Left renal pelvis (tissue), 4 donors: Measurements from ENCODE around the gene ZNF664. TPM values are rescaled to one million over a fixed set of nuclear protein-coding genes. Genes with fewer than 3 reads are reported as not detected.

Experiments used
- DNase-seq, 4 donors: peaks; one replicate each; pipeline ENCODE4 v3.0.0-alpha.2; 2013; ENCODE audit warnings: low read depth in 4 of 4, low spot score in 3 of 4
- polyA plus RNA-seq, 4 donors: library from polyadenylated mRNA; unstranded; fragments of 120-200 nt; gene quantifications; one replicate each; pipeline ENCODE4 v1.2.1, GENCODE V29; 2013; ENCODE audit not compliant: insufficient read length in 4 of 4

Gene ZNF664
- polyA plus RNA-seq, 4 donors, result 100 to 194 (median 176) TPM

DNA sequence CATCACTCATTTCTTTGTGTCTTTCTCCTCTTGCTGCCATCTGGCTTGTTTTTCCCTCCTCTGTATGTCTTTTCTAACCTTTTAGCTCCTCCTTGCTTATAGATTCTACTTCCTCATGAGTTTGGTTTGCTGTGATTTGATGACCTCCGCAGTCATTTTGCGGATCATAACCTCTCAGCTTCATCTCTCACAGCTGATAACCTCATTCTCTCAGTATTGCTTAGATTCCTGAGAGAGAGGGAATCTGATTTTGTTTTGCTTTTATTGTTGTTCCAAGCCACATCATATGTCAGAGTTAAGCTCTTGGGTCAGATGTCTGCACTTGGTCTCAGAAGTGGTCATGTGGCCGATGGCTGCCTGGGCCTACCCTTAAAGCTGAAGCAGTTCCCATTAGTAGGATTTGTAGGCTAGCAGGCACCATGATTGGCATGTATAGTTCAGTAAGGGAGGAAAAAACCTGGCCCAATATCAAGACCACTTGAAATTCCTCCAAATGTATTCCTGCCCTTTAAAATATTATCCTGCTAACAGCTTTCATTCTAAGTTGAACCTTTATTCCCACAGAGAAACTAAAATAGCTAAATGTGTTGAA is 13.5 kb downstream of the ZNF664 start:
- no peak for DNase-seq

DNA sequence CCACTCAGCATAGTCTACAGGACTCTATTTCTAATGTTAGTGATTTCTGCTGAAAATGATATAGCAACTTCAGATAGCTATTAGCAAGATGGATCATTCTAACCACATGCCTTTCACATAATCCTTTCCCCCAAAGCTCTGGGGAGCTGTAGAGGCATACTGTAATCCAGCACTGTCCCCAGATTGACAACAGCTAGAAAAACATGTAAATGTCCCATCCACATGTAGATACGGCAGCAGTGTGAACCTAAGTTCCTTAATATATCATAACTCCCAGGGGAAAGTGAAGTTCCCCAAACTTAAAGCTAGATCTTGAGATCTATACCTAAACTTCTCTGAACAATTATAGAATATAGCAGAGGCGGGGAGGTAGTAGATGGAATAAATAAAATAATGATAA is 14.0 kb downstream of the ZNF664 start:
- no peak for DNase-seq

DNA sequence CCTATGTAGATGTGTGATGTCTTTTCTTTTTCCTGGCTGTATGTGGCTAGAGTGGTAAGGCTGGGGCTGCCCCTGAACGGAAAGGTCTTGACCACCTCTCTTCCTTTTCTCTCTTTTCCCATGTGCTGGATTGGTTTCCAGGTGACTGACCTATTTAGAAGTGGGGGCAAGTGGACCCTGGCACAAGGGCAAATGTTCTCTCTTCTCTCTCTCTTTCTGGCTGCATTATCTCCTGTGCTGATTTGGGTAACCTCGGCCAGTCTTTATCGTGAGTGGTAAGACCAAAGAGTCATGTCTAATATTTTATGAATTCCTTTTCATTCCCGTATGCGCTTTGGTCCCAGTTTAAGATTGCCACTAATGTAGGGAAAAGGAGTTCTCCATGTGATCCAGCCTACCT is 16.2 kb downstream of the ZNF664 start:
- DNase-seq, result no peak

DNA sequence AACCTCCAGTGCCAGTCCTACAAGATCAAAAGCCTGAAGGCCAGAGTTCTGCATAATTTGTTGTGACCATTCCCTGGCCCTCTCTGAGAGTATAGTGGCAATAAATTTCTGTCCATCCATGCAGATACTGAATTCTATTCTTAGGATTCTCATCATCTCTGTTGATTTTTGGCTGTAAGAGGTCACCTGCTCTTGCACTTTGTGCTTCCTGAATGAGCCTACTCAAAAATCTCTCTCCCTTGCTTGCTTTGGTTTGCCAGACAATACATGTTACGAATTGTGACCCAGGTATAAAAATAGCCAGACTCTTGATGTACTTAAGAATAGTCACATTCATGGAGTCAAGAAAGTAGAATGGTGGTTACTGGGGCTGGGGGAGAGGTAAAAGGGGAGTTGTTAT is 16.7 kb downstream of the ZNF664 start:
- no peak for DNase-seq

DNA sequence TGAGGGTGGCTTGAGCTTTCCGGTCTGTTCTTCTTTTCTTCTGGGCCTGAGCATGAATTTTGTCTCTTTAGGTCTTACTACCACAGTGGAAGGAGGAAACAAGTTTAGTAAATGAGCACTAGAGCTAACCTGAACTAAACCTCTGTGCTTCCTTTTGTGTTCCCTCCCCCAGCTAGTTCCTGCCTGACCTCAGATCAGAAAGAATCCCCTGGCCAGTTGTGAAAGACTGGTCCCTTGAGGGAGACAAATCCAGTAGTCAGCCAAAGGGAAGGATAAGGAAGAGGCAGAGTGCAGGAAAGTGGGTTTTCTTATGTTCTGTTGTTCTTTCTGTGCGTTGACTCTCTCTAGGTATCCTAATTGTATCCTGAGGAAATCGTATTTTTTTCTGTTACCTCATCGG is 17.5 kb downstream of the ZNF664 start:
- DNase-seq, result no peak

DNA sequence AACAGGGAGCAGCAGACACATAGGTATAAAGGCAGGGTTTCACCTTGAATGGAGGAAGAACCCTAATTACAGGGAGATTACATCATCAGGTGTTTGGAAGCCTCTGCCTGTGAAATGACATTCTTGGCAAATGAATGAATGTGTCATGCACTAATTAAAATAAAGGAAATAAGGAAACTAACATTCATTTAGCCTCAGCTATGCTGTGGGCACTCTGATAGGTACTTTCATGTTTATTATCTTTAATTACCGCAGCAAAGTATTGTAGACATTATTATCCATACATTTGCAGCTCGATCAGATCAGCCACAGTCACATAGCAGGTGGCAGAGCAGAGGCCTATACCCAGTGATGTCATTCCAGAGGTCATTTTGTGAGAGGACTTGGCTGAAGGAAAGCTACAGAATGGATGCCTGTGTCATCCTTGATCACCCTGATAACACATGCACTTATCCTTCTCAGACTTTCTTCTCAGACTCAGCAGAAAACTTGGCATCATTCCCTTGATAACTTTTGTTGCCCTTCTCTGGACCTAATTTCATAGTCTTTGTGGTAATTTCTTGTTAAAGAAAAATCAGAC is 18.4 kb downstream of the ZNF664 start:
- no peak for DNase-seq

DNA sequence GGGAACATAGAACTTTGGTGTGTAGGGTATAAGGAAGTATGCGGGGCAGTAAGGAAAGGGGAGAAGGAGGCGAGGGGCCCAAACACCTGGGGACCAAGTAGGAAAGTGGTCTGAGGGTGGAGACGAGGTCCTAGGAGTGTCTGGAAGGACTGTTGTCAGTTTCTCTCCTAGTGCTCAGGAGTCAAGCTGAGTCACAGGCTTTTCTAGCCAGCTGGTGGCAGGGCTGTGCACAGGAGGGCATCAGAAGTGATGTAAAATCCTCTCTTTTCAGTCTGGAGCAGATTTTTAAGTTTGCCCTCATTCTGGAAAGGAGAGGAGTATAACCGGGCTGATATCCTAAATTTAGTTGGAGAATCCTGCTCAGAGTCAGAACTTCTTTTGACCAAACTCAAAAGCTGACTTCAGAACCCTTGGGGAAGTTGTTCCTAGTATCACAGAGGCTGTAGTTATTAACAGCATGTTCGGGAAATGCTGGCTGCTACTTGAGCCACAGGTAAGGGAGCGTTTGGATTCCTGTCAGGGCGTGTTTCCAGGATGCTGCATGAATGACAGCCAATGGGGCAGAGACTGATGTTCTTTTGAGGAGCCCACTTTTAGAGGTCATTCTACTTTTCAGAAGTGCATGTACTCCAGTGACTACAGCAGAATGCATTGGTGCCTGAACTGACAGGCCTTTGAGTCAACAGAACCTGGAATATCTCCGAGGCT is 19.3 kb downstream of the ZNF664 start:
- DNase-seq, result no peak

DNA sequence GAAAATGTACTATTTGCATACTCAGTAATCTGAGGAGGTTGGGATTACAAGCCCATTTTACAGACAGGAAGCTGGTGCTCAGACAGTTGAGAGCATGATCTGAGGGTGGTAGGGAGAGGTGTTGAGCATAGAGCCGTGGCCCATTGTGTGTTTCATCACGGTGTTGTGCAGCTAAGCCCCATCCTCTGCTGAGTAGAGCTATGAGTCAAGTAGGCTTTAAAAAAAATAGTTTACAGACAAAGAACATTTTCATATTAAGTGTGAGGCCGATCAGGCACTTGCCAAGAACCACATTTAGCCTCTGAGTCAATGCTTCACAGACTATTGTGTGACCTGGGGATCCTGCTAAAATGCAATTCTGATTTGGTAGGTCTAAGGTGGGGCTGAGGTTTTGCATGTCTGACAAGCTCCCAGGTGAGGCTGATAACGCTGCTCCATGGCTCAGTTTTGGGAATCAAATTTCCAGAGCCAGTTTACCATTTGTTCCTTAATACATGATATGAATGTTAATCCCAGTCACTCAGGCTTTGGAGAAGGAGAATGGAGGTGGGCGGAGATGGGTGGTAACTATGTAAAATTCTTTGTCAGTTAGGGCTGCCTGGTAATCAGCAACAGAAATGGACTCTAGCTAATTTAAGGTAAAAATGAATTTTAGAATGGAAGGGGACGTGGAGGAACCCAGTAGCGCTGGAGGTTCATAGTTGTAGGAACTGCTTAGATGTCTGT is 22.2 kb downstream of the ZNF664 start:
- DNase-seq, result no peak

DNA sequence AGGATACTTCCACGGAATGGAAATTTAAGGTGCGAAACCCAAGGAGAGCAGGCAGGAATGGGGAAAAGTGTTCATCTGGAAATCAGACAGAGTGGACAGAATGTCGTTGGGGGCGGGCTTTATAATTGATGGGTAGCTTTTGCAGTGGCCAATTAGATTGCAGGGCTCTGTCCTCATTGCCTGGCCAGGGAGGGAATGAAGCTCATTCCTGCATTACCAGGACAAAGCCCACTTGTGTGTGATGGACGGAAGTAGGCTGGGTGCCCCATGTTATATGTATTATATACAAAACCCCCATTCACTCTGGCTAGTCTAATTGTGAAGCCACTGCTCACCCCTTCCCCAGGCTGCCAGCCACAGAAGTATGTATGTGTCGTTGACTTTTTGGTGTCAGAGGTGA is 23.6 kb downstream of the ZNF664 start:
- no peak for DNase-seq

DNA sequence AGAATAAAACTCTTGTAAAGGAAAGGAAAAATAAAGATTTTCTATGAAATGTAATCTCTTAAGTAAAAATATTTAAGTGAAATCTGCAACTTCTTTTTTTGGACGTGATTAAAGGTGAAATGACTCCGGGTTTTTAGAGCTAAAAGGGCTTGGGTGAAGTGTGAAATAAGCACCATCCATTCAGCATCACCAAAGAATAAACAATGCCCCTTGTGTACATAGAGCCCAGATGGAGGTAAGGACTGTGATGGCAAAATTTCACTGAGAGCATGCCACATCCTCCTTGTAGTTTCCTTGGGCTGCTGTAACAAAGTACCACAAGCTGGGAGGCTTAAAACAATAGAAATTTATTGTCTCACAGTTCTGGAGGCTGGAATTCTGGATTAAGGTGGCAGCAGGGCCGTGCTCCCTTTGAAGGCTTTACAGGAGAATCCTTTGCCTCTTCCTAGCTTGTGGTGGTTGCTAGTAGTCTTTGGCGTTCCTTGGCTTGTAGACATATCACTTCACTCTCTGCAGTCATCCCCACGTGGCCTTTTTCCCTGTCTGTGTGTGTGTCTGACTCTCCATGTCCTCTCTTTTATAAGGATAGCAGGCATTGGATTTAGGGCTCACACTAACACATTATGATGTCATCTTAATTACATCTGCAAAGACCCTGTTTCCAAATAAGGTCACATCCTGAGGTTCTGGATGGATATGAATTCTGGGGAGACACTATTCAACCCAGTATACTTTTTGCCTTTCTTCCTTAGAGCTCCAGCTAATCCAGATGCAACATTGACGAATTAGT is 24.2 kb downstream of the ZNF664 start:
- DNase-seq, result no peak

DNA sequence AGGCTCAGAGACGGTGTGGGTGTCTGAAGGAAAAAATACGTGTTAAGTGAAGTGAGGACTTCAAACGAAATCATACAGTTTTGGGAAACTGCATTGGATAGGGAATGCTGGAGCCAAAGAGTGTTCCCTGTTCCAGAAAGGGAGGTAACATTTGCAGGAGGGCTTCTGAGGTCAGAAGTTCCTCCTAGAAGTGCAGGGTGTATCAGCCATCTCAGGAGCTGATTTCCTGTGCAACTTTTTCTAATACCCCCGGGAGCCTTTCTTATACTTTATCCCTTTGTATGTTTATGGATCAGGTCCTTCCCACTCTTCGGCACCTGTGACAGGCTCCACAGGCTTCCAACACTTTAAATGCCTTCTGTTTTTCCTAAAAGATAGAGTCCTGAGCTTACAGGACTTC is 24.9 kb downstream of the ZNF664 start:
- no peak for DNase-seq

DNA sequence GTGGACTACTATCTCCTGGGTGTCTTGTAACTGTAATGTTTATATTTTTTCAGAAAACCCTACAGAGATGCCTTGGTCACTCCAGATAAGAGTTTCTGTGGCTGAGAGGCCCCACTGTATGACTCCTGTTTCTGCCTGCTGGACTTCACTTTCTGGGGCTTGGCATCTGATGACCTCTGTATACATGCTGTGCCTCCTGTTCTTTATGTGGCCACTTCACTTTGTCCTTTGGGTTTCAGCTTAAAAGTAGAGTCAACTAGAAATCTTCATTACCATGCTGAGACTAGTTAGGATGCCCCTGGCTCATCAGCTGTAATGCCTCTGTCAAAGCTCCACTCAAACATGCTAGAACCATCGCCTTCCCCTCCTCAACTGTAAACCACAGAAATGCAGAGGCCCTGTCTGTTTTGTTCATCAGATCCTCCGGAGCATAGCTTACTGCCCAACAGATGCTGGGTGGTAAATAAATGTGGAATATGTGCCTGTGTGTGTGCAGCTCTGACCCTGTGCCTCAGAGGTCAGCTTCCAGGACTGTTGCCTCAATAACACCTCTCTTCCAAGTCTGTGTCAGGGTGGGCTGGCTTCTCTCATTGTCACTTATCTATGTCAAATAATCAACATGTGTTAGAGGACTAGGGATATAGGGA is 25.5 kb downstream of the ZNF664 start:
- DNase-seq, result no peak

DNA sequence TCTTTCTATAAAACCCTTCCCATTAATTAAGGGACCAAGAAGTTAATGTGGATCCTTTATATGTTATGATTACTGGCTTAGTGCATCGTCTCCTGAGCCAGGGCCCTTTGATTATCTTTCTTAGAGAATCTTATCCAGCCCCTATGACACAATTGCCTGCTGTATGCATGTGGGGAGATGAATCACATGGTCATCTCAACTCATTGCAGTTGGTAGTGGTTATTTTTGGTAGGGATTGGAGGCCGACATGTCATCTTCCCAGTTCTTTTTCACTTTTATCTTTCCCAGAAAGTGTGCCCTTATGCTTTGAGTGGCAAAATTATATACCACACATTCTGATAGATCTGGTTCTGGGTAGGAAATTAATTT is 26.0 kb downstream of the ZNF664 start:
- no peak for DNase-seq

DNA sequence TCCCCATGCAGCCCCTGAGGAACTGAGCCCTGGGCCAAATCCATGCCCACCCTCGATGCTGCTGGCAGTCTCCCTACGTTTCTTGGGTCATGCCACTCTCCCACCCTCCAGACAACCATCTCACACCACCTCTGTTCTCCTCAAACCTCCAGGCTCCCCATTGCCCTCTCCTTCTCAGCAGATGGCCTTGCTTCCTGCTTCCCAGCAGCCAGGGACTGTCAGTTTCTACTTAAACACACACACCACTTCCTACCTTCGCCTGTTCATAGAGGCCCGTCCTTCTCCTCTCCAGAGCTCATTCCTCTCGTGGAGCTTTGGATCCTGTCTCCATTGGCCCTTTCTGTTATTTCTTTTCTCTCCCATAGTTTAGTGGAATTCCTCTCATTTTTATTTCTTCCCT is 27.1 kb downstream of the ZNF664 start:
- no peak for DNase-seq

DNA sequence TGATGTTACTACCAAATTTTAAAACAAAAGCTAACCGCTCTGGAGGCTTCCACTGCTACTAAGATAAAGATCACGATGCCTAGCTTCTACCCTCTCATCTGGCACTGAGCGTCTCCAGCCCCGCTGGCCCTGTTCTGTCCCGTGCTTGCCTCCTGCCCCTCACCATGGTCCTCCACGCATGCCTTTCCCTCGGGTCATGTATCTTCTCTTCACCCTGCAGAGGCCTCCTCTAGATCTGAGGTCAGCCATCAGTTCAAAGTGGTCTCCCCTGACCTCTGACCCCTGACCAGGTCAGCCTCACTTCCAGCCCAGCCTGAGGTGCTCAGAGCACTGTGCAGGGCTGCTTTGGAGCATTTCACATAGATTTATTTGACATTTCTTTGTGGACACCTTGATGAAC is 28.3 kb downstream of the ZNF664 start:
- DNase-seq, result no peak

DNA sequence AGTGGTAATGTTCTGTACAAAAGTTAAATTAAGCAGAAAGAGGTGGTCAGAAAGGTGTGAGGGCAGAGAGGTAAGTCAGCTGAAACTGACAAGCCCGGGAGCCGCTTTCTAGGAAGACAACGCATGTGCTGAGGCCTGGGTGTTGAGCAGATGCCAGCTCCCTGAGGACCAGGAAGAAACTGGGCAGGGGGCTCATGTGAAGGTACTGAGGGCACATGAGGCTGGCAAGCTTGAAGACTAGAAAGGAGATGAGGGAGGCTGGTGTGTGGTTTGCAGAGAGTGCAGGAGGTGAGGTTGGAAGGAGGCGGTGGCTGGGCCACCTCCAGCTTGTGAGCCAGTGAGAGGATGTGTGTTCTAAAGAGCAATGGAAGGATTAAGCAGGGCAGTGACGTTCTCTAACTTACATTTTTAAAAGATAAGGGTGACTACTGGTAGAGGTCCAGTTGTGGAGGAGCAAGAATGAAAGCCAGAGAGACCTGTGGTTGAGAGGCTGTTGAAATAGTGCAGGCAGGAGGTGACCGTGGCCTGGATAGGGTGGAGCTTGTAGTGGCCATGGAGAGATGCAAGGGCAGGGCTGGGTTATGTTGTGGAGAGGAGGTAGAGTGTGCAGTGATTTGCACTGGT is 29.1 kb downstream of the ZNF664 start:
- DNase-seq, result no peak

DNA sequence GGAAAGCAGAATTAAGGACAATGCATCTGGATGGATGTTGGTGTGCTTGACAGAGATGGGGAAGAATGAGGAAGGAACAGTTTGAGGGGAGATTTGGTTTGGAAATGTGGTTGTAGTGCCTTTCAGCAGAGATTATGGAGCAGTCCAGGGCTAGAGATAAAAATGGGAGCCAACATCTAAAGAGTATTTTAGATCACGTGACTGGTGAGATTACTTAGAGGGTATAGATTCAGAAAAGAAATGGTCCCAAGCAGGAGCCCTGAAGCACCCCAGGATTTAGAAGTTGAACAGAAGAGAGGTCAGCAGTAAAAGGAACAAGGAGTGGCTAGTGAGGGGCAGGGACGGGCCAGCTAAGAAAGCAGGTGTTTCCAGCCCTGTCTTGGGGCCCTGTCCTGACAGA is 29.6 kb downstream of the ZNF664 start:
- DNase-seq, result no peak

DNA sequence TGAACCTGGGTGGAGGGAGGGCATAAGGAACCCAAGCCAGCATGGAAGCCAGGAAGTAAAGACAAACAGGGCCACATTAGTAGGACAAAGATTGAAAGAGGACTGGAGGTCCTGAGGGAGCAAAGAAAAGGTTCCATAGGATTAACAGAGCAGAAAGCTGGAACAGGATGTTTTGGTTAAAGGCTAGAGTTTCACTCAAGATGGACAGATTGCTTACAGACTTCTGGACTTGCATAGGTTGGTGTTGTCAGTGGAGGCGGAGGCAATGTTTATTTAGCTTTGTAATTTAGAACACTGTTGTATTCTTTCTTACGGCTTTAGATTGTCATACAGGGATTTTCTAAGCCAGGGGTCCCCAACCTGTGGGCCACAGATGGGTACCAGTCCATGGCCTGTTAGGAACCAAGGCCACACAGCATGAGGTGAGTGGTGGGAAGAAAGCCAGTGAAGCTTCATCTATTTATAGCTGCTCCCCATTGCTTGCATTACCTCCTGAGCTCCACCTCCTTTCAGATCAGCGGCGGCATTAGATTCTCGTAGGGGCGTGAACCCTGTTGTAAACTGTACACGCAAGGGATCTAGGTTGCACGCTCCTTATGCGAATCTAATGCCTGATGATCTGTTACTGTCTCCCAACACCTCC is 31.3 kb downstream of the ZNF664 start:
- no peak for DNase-seq

DNA sequence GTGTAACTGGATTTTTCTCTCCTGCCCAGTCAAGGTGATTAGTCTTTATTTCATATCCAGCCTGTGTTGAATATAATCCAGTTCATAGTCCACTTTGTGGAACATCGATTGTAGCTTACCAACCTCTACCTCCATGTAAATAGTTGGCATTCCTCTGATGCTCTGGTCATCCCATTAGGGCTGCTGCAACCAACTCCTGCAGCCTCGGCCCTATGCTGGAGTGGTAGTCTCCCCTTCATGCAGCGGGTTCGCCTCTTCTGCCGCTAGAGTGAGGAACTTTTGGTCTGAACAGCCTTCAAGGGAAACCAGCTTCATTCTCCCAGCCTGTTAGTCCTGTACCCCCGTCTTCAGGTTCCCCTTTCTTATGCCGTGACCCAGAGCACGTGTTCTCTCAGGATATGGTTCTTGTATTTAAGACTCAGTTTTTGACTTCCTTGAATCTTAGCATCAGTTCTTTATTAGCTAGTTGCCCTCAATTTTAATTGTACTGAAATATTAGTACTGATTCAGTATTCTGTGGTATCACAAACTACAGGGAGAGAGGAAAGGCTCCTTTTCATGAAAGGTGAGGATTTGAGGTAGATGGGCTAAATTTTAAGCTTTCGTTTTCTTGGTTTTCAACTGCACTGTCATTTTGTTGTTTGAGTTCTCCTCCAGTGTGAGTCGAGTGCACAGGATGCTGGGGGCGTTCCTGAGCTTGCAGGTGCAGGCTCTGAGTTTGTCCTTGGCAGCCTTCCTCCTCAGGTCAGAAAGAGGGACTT is 33.2 kb downstream of the ZNF664 start:
- no peak for DNase-seq
